Measurements from ENCODE around the gene C1orf21. TPM values are rescaled to one million over a fixed set of nuclear protein-coding genes. Genes with fewer than 3 reads are reported as not detected.

Gene C1orf21
- total RNA-seq, 6 experiments from 2014 or later: 4.3 to 29.2 (median 13.1) TPM

- Histone ChIP-seq H3K4me1 (peaks cover 0 to 21% (median 0%) of the 10 kb centered on the region in 4 donors), H3K4me3 (no peak overlapping the region), H3K27me3 (no peaks in the 10 kb centered on the region), H3K9me3 (no peaks in the 10 kb centered on the region), H3K27ac (peak overlapping the region in 1 of 3 donors; percentile 36), H3K36me3 (no peaks in the 10 kb centered on the region)
- intact Hi-C loops (cut with DNase I): loop anchor here in 1 of 2 donors (5.0 kb wide), 1 partner anchor 75 kb away; no protein-coding TSS in a partner anchor
- DNase-seq: no peak
- 89% methylated on average over 4 of the region's 5 CpGs for WGBS (ENCODE audit: insufficient coverage, low coverage, low lambda C conversion rate, missing lambda C conversion rate)
- TF ChIP-seq POLR2A (IDR thresholded peaks at IDR 0.05) (no peak), CTCF (IDR thresholded peaks at IDR 0.05) (no peak)
- ATAC-seq: no peak
Observed at GRCh38 chr1:184482136-184482535, 95.3 kb downstream of the C1orf21 start.

DNA sequence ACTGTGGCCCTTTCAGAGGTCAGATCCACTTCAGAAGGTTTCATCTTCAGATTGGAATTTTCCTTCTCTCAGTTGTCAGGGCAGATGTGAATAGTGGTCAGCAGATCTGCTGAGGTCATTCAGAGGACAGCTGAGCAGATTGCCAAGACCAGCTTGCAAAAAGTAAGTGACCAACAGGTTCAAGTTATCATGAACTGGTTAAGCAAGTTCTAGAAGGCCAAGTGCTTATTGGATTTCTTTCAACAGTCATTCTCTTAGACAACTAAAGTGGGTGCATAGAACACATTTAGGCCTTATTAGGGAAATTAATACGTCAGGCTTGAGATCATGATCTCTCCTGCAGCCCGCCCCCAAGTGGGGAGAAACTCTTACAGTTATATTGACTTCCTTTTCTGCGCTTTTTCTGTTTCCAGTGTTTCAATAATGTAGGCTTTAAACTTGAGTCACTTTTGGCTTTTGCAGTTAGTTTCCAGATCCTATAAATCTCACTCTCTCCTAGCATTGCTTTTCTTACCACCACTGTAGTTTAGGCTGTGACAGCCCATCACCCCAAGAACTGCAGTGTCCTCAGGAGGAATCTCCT is 96.4 kb downstream of the C1orf21 start:
- Histone ChIP-seq H3K4me3 (no peak overlapping the region), H3K4me1 (peaks cover 0 to 21% (median 0%) of the 10 kb centered on the region in 4 donors), H3K9me3 (no peaks in the 10 kb centered on the region), H3K27me3 (no peaks in the 10 kb centered on the region), H3K27ac (peak overlapping the region in 1 of 3 donors; percentile 36), H3K36me3 (no peaks in the 10 kb centered on the region)
- TF ChIP-seq CTCF (IDR thresholded peaks at IDR 0.05): no peak
- no peak for TF ChIP-seq POLR2A (IDR thresholded peaks at IDR 0.05)
- peak; percentile 40 to 84 (median 59) for ATAC-seq
- intact Hi-C loops (cut with DNase I): loop anchor here in 1 of 2 donors (5.0 kb wide), 1 partner anchor 76 kb away; no protein-coding TSS in a partner anchor
- no peak for DNase-seq
- 56% methylated on average over 3 of the region's 3 CpGs for WGBS (ENCODE audit: insufficient coverage, low coverage, low lambda C conversion rate, missing lambda C conversion rate)

- H3K4me1 ChIP-seq: peaks cover 0 to 23% (median 1%) of the 10 kb centered on the region in 4 donors
- H3K27ac ChIP-seq: peak overlapping the region in 1 of 3 donors; percentile 12
- TF ChIP-seq POLR2A (IDR thresholded peaks at IDR 0.05) (no peak), CTCF (IDR thresholded peaks at IDR 0.05) (no peak)
- H3K36me3 ChIP-seq: no peaks in the 10 kb centered on the region
- no peak for DNase-seq
- intact Hi-C loops (cut with DNase I): no loop called here
- WGBS (ENCODE audit: insufficient coverage, low coverage, low lambda C conversion rate, missing lambda C conversion rate): 69% methylated on average over 7 of the region's 9 CpGs
- no peaks in the 10 kb centered on the region for H3K27me3 ChIP-seq
- ATAC-seq: no peak
- no peak overlapping the region for H3K4me3 ChIP-seq
- H3K9me3 ChIP-seq: no peaks in the 10 kb centered on the region
Observed at GRCh38 chr1:184485751-184486723, 99.2 kb downstream of the C1orf21 start.

- no peak for TF ChIP-seq CTCF (IDR thresholded peaks at IDR 0.05)
- no peak for TF ChIP-seq POLR2A (IDR thresholded peaks at IDR 0.05)
- Histone ChIP-seq H3K9me3 (no peaks in the 10 kb centered on the region), H3K27me3 (no peaks in the 10 kb centered on the region), H3K4me1 (peaks cover 0 to 32% (median 5%) of the 10 kb centered on the region in 4 donors), H3K27ac (peak overlapping the region in 1 of 3 donors; percentile 12), H3K36me3 (no peaks in the 10 kb centered on the region), H3K4me3 (no peak overlapping the region)
- DNase-seq (no peak), ATAC-seq (no peak)
- intact Hi-C loops (cut with DNase I): no loop called here
- WGBS (ENCODE audit: insufficient coverage, low coverage, low lambda C conversion rate, missing lambda C conversion rate): 59% methylated on average over 6 of the region's 6 CpGs
Observed at GRCh38 chr1:184486761-184487445, 100.1 kb downstream of the C1orf21 start.
